Occipital lobe (tissue), 2 donors: ENCODE results near the gene CADPS. TPM values are rescaled to one million over a fixed set of nuclear protein-coding genes. Genes with fewer than 3 reads are reported as not detected.

Experiments
- DNase-seq: peaks from one replicate; lab custom pipeline; 2025; lab: John Stamatoyannopoulos, UW
- total RNA-seq: library from RNA; depleted of rRNA; stranded (reverse); fragments of >200 nt; gene quantifications from one replicate; pipeline ENCODE4 v1.2.3, GENCODE V29; 2014

Gene CADPS
- total RNA-seq, 1 donor from 2014 or later: 206 TPM

DNA sequence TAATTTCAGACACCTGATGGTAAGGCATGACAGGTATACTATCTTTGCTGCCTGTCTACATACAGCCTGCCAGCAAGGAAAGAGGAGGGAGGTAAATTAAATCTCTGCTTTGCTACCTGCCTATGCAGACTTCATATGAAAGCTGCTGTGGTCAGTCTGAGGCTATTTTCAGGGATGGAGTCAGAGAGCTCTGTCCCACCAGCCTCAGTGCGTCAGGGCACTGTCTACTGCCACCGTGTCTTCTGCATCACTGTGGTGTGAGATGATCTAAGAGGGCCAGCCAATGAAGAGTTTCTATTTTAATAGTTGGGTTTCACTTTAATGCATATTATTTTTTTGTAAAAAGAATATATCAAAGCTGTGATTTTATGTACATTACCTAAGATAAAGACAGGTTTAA is 125.6 kb downstream of the CADPS start:
- no peak for DNase-seq

DNA sequence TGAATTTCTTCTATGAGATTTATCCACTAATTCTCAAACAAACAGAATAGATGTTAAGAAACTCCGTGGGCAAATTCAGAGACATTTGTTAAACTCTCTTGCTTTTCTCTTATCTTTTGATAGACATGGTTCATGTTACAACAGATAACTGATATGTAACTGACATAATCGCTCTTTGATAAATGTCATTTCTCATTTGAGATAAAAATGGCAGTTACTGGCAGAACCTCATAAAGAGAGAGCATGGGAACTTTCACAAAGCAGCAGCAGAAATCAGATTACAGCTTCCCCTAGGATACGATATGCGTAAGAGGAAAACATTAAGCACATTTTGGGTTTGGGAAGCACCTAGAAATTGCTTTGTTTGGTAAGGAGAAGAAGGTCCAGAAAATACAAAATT is 126.1 kb downstream of the CADPS start:
- no peak for DNase-seq

DNA sequence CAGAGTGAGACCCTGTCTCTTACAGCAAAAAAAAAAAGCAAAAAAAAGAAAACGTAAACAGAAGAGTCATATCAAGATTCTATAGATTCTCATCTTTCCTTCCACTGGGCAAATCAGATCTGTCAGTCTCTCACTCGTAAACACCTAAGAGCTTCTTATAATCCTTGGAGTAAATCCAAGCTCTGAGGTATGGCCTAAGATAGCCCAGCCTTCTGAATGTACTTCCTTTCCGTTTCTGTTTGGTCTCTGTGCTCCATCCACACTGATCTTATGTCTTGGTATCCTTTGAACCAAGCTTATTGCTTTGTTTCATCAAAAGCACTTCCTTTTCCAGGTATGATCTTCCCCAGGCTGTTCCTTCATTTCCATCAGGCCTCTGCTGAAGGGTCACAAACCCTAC is 137.8 kb downstream of the CADPS start:
- no peak for DNase-seq

DNA sequence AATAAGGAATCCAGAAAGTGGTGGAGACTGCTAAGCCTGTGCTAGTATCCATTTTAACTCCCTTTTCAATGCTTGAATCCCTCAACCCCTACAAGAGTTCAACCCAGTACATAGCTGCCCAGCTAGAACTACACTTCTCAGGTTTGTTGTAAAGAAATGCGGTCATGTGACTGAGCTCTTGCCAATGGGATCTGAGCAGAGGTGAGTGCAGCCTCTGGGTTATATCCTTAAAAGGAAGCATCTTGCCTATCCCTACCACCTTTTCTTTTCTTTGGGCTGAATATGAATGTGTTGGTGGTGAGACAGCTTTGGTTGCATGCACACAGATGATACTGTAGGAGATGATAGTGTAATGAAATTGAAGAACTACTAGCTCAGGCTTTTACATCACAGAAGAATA is 139.7 kb downstream of the CADPS start:
- no peak for DNase-seq

DNA sequence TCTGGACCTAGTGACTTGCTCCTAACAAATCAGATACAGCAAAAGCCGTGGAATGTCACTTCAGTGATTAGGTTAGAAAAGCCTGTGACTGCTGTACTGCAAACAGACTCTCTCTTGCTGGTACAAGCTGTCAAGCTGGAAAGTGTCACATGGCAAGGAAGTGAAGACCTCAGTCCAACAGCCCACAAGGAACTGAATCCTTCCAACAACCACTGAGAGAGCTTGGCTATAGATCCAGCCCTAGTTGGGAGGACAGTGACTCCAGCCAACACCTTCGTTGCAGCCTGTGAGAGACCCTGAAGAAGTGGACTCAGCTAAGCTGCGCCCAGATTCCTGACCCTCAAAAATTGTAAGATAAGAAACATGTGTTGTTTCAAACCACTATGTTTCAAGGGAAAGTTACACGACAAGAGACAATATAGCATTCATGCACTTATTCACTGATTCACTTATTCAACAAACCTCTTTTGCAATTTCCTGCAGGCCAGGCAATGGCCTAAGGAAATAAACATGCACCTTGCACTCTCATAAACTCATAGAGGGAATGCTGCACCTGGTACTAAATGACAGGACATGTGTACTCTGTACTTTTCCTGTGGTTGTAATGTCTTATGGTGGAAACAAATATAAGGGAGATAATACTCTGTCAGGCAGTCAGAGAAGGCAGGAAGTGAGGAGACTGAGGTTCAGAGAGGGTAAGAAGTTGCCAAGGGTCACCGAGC is 142.9 kb downstream of the CADPS start:
- no peak for DNase-seq

DNA sequence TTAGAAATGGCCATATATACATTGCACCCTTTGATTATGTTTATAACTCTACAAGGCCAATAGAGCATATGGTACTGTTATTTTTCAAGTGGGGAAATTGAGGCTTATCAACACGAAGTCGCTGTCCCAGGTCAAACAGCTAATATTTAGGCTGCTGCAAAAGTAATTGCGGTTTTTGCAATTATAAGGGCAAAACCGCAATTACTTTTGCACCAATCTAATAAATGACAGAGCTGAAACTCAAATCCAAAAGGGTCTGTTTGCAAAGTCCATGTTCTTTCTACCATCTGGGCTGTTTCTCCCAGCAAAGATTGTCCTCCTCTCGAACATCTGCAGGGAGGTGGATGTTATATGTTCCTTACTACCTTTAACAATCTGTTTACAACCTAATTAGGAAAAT is 147.2 kb downstream of the CADPS start:
- no peak for DNase-seq

DNA sequence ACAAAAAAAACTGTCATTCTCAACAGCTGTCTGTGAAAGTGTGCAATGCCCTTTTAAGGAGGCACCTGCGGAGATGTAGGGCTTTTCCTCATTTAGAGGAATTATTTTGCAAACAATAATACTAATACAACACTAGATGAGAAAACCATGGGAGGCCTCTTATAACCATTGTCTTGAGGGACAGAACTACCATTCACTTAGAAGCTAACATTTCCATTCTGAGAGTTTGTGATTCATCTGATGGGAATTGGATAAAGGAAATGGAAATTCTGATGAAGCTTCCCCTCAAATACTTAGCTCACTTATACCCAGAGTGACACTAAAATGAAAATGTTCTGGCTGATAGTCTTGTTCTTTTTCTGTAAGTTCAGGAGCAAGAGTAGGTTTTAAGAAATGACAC is 147.7 kb downstream of the CADPS start:
- DNase-seq: no peak

DNA sequence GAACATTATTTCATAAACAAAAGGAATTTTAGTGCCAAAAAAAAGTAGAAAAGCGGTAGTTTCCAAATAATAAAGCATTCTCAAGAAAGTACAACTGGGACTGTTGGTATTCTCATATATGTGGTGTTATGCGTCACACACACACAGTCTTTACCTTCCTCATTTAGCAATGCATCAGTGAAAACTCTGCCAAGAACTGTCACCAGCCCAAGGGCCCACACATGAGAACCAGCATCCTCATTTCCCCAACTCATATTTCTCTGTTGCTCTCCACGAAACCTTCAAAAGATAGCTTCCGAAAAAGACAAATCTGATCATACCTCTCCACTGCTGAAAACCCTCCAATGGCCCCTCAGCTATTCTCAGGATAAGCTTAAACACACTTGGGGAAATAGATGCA is 150.7 kb downstream of the CADPS start:
- DNase-seq: no peak

DNA sequence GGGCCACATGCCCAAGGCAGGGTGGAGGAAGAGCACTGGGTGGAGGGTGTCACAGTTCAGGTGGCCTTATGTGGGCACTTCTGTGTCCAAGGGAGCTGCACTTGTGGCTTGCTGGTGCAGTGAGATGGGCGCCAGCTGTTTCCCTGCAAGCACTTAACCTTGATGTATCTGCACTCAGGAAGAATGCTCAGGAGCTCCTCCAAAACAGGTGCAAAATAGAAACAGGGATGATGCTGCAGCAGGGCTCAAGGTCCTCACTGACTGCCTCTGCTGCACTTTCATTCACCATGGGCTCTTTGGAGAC is 151.3 kb downstream of the CADPS start:
- no peak for DNase-seq

DNA sequence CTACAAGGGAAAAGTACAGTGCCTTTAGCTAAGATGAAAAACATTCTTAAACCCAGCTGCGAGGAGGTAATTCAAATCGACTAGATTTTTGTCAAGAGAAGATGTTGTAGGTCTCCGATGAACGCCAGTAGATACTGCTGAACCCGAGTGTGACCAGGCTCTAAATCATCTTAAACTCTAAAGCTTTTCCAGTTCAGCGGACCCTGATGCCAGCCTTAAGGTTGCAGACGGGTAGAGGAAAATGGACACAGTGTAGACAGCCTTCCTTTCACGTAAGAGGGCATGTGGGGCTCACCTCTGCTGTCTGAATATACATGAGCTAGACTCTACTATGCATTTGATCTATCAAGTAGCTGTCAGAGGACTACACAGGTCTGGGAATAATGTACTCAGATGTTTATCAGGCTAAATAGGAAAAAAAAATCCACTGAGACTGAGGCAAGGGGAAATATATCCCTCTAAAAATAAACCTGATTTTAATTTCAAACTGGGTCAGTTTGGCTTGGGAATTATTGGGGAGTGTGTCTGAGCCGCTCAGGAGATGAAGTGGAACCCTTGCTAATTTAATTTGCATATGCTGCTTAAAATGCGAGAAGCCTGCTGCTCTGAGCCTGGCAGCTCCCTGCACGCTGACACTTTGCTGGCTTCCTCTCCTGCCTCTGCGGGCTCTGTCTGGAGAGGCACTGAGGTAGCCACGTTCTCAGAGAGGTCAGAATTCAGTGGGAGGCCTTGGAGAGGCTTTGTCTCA is 151.9 kb downstream of the CADPS start:
- DNase-seq: no peak

DNA sequence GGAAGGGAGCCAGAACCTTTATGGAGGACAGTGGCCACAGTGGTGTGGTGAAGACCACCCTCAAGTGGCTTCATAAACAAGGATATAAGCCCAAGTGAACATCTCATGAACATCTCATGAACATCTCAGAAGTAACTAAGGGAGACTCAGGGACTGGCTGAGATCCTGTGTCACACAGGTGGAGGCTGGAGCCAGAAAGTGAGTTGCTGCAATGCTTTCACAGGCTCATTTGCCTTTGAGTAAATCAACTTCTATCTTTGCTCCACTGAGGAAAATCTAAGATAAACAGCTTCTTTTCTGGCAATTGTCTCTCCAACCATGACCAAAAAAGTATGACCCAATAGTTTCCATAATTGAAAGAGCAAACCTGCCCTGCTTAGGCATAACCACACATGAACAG is 152.9 kb downstream of the CADPS start:
- DNase-seq: no peak

DNA sequence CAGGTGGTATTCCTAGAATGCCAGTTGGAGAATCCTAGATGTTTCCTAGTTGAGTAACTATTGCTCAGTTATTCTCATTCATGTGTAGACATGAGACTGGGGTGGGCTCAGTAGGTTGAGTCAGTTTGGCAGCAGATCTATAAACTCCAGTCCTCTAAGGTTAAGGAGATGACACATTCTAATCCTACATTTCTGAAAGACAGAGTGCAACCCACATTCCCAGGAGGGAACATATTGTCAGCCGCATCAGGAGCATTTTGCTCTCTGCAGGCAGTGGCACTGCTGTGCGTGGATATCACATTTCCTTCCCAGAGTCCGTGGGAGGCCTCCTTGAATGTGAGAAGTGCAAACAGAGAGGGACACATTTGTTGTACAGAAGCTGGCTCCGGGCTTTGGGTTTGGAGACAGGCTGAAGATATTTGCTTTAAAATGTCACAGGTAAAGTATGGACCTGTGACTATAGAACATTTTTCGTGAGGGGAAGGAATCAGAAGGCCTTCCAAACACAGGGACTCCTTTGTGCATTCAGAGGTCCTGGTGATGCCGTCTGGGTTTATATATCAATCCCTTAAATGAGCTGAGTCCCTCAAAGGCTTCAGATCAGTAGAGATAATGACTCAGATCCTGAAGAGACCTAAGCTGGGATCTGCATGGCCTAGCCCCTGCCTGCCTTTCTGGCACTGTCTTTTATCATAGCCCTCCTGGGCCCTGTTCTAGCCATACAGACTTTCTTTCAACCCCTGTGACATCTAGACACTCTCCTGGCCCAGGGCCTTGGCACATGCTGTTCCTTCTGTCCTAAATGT is 156.5 kb downstream of the CADPS start:
- peak; percentile 52 for DNase-seq

DNA sequence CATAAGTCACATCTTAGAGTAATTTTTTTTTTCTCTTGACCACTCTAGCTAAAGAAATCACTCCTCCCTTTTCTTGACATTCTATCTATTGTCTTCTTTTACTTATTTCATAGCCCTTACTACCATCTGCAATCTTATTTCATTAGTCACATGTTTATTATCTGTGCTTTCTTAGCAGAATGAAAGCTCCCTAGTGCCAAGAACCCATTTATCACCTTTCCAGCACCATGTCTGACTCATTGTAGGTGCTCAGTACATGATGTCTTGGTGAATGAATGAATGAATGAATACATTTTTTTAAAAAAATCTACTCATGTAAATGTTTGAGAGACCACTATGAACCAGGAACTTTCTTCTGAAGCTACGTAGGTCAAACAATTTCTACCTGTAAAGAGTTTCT is 157.2 kb downstream of the CADPS start:
- DNase-seq: no peak

DNA sequence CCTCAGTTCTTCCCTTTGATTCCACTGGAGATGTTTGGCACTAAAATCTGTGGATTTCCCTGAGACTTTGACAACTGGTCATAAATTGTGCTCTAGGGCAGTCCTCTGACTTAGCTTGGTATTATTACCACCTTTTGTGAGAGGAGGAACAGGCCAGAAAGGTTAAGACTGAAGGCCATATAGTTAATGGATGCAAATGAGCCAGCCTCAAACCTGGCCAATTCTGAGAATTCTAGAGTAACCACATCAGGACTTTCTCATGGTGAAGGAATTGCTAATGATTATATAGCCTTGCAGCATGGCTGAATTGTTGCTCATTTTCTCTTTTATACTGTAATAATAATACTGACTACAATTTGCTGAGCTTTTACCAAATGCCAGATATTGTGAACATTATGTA is 162.5 kb downstream of the CADPS start:
- no peak for DNase-seq

DNA sequence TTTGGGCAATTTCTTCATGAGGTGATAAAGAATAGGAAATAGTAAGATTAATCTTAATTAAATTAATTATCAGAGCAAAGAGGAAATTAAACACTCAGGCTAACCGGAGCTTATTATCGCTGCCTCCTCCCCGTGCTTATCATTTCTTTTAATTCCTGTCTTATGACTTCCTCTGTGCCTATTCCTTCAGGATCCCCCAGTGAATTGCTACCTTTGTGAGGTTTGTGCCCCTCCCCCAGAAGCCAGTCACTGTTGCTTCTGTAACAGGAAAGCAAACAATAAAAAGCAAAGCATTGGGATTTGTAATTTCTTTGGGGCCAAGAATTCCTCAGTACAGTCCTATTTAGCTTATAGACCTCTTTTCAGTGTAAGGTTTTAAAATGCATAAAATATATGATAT is 164.5 kb downstream of the CADPS start:
- no peak for DNase-seq

DNA sequence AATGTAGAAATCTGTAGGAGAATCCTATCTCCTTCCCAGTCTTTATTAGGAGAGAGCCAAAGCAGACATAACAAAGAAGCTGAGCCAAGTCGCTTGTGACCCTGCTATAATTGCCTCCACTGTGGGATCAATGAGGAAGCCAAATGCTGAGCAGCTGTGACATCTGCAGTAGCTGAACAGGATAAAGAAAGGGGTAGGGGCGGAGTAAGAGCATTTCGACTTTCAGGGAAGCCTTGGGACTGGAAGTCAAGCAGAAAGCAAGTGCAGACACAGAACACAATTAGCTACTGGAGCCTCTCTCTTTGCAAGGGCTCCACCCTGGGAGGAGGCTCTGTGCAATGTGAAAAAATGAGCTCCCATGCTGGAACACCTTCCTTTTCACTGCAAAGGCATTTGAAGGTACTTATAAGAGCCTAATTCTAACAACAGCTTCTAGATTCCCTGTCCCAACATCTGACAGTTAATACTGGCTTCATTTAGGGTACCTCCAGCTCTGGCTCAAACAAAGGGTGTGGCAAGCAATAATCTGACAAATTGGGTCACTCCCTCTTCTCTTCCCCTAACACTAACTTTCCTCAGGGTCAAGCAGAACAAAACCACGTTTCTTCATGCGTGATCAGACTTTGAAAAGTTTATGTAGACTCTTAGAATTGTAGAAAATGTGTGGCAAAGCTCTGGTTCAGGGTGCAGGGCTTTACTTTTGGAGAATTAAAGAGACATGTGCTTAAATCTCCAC is 166.4 kb downstream of the CADPS start:
- DNase-seq: no peak

DNA sequence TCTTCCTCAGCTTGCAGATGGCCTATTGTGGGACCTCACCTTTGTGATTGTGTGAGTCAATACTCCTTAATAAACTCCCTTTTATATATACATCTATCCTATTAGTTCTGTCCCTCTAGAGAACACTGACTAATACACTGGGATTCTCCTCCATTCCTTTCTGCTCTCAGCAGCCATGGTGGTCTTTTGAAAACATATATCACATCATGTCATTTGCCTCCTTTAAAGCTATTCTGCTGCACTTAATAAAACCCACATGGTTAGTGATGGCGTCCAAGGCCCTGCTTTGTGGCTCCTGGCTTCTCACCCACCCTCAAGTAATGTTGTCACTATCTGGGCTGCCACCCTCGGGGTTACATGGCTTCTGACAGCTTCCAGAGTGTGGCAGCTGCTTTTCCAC is 169.5 kb downstream of the CADPS start:
- DNase-seq: no peak

DNA sequence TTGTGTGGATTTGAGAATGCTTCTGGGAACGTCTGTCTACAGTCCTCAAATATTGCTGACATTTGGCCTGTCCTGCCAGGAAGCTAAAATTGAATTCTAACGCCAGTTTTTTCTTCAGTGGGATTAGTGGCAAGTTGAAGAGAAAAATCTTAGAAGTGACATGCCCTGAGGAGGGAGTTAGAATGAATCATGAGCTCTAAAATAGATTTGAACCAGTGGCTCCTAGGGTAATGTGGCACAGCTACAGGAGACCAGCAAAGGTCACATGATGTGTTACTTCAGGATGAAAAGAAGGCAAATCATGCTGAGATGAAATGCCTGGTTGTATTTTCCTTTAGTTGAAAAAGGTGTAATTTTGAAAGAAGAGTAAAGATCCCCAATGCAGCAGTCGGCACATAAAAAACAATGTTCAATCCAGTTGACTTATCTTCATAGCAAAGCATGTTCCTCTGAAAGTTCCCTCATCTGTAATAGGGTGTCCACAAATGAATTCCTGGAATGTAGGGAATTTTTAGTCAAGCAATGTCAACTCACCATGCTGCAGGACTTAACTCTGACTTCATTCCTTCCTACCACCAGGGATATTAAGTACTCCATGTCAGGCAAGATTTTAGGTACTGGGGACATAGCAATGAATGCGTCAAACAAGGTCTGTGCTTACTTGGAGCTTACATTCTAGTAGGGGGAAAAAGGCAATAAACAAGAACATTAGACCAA is 171.6 kb downstream of the CADPS start:
- DNase-seq: no peak

DNA sequence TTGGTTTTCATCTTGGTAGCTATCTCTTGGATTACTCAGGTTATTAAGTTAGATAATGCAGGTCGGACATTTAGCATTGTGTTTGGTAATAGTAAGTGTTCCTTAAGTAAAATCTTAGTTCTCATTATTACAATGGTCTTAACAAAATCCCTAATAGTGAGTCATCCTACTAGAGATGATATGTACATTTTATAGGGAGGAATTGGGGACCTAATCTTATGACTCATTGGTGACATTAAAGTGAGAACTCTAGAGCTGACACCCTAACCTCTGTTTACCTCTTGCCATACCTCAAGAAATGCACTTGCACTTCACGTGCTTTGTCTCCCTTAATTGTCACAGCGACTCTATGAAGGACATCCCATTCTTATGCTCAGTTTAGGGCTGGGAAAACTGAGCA is 174.9 kb downstream of the CADPS start:
- no peak for DNase-seq

DNA sequence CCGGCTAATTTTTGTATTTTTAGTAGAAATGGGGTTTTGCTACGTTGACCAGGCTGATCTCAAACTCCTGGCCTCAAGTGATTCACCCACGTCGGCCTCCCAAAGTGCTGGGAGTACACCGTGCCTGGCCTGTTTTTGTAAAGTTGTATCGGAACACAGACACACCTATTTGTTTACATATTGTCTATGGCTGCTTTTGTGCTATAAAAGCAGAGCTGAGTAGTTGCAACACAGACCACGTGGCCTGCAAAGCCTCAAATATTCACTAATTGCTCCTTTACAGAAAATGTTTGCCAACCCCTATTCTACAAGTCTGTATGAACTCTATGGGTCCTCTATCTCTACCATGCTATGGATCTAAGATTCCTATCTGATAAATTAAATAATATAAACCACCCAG is 175.5 kb downstream of the CADPS start:
- no peak for DNase-seq

DNA sequence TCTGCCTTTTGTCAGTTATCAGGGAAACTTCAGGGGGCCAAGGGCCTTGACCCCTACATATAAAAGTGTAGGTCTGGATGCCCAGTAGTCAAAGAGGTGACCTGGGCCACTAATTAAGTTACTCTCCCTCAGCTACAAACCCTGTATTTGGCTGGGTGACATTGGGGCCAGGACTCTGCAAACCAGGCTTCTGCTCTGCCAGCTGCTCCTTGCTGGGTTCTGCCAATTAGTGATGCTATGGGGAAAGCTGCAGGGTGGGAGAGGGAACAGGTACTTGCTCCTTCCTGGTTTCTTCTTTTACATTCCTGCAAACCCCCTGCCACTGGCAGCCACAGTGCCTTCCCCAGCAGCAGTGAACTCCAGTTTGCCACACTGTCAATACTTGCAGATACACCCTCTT is 179.2 kb downstream of the CADPS start:
- DNase-seq: no peak
